BLaER1 (cell line): ENCODE results near the gene CTNND2.

ENCODE experiments used
- H3K27ac ChIP-seq: shearing (Covaris generic); formaldehyde crosslinking; 2 replicates; pipeline ENCODE4 v1.8.1; 2022
- H3K27me3 ChIP-seq: shearing (Covaris generic); formaldehyde crosslinking; 2 replicates; pipeline ENCODE4 v1.8.1; 2022
- H3K36me3 ChIP-seq: shearing (Covaris generic); formaldehyde crosslinking; 2 replicates; pipeline ENCODE4 v1.8.1; 2022
- H3K4me1 ChIP-seq: shearing (Covaris generic); formaldehyde crosslinking; 2 replicates; pipeline ENCODE4 v1.8.1; 2022
- H3K4me2 ChIP-seq: shearing (Covaris generic); formaldehyde crosslinking; 2 replicates; pipeline ENCODE4 v1.8.1; 2022
- H3K4me3 ChIP-seq: shearing (Covaris generic); formaldehyde crosslinking; 2 replicates; pipeline ENCODE4 v1.8.1; 2022
- H3K9ac ChIP-seq: shearing (Covaris generic); formaldehyde crosslinking; 2 replicates; pipeline ENCODE4 v1.8.1; 2022
- H3K9me3 ChIP-seq: shearing (Covaris generic); formaldehyde crosslinking; 2 replicates; pipeline ENCODE4 v1.8.1; 2022
- H4K20me1 ChIP-seq: shearing (Covaris generic); formaldehyde crosslinking; 2 replicates; pipeline ENCODE4 v1.8.1; 2022
- Cebpa-rat ChIP-seq: shearing (Covaris generic); IDR thresholded peaks from 2 replicates; pipeline ENCODE4 v1.8.1; 2022

Gene CTNND2

GRCh38 chr5:11519236-11519635 lies 385.0 kb downstream of the CTNND2 start:
- H3K27ac ChIP-seq, result no peak overlapping the region
- peaks cover 3% of the 10 kb centered on the region; the same call in 1 of the 2 replicates for H3K4me1 ChIP-seq
- no peak overlapping the region for H3K9ac ChIP-seq
- no peak for TF ChIP-seq Cebpa-rat
- no peaks in the 10 kb centered on the region for H3K36me3 ChIP-seq
- H3K4me3 ChIP-seq, result no peak overlapping the region
- H3K27me3 ChIP-seq, result no peaks in the 10 kb centered on the region
- no peak overlapping the region for H3K4me2 ChIP-seq
- H3K9me3 ChIP-seq, result no peaks in the 10 kb centered on the region
- H4K20me1 ChIP-seq, result no peaks in the 10 kb centered on the region

GRCh38 chr5:11518676-11519075 lies 385.6 kb downstream of the CTNND2 start:
- H3K9ac ChIP-seq, result no peak overlapping the region
- H3K9me3 ChIP-seq, result no peaks in the 10 kb centered on the region
- H3K4me2 ChIP-seq, result no peak overlapping the region

GRCh38 chr5:11514705-11515432 lies 389.4 kb downstream of the CTNND2 start:
- Histone ChIP-seq H3K4me1 (no peaks in the 10 kb centered on the region), H3K36me3 (no peaks in the 10 kb centered on the region), H3K9me3 (no peaks in the 10 kb centered on the region), H3K27me3 (no peaks in the 10 kb centered on the region), H3K4me2 (no peak overlapping the region), H3K9ac (no peak overlapping the region), H3K4me3 (no peak overlapping the region), H3K27ac (no peak overlapping the region), H4K20me1 (no peaks in the 10 kb centered on the region)
- no peak for TF ChIP-seq Cebpa-rat

More at GRCh38 chr5:11518676-11519075, 385.6 kb downstream of the CTNND2 start:
- Histone ChIP-seq H3K4me3 (no peak overlapping the region), H3K36me3 (no peaks in the 10 kb centered on the region), H3K27me3 (no peaks in the 10 kb centered on the region), H3K27ac (no peak overlapping the region), H4K20me1 (no peaks in the 10 kb centered on the region), H3K4me1 (no peaks in the 10 kb centered on the region)
- no peak for TF ChIP-seq Cebpa-rat

GRCh38 chr5:11511878-11512277 lies 392.4 kb downstream of the CTNND2 start:
- H3K9me3 ChIP-seq, result no peaks in the 10 kb centered on the region
- no peak overlapping the region for H3K27ac ChIP-seq
- no peaks in the 10 kb centered on the region for H3K27me3 ChIP-seq
- TF ChIP-seq Cebpa-rat, result no peak
- no peak overlapping the region for H3K9ac ChIP-seq
- H4K20me1 ChIP-seq, result no peaks in the 10 kb centered on the region
- H3K4me3 ChIP-seq, result no peak overlapping the region
- H3K4me1 ChIP-seq, result no peaks in the 10 kb centered on the region
- H3K4me2 ChIP-seq, result no peak overlapping the region
- H3K36me3 ChIP-seq, result no peaks in the 10 kb centered on the region

- no peak for TF ChIP-seq Cebpa-rat
- no peaks in the 10 kb centered on the region for H3K27me3 ChIP-seq
- no peaks in the 10 kb centered on the region for H3K36me3 ChIP-seq
- no peak overlapping the region for H3K9ac ChIP-seq
- no peak overlapping the region for H3K27ac ChIP-seq
- no peaks in the 10 kb centered on the region for H3K4me1 ChIP-seq
- no peak overlapping the region for H3K4me2 ChIP-seq
- H3K9me3 ChIP-seq, result no peaks in the 10 kb centered on the region
- H3K4me3 ChIP-seq, result no peak overlapping the region
- H4K20me1 ChIP-seq, result no peaks in the 10 kb centered on the region
Observed at GRCh38 chr5:11510889-11511288, 393.4 kb downstream of the CTNND2 start.

GRCh38 chr5:11509793-11510192 lies 394.5 kb downstream of the CTNND2 start:
- 0 out of 2 replicates have a peak, but pooled peaks have one; percentile 20 for TF ChIP-seq Cebpa-rat
- no peaks in the 10 kb centered on the region for H3K4me1 ChIP-seq
- no peaks in the 10 kb centered on the region for H4K20me1 ChIP-seq
- H3K27ac ChIP-seq, result no peak overlapping the region
- no peaks in the 10 kb centered on the region for H3K27me3 ChIP-seq
- H3K9ac ChIP-seq, result no peak overlapping the region
- H3K9me3 ChIP-seq, result no peaks in the 10 kb centered on the region
- H3K36me3 ChIP-seq, result no peaks in the 10 kb centered on the region
- no peak overlapping the region for H3K4me3 ChIP-seq
- no peak overlapping the region for H3K4me2 ChIP-seq

- no peaks in the 10 kb centered on the region for H3K4me1 ChIP-seq
- no peak overlapping the region for H3K27ac ChIP-seq
- no peak overlapping the region for H3K4me2 ChIP-seq
- H3K9ac ChIP-seq, result no peak overlapping the region
- no peaks in the 10 kb centered on the region for H3K36me3 ChIP-seq
- H3K27me3 ChIP-seq, result no peaks in the 10 kb centered on the region
- TF ChIP-seq Cebpa-rat, result no peak
- H3K9me3 ChIP-seq, result no peaks in the 10 kb centered on the region
- H4K20me1 ChIP-seq, result no peaks in the 10 kb centered on the region
- no peak overlapping the region for H3K4me3 ChIP-seq
Observed at GRCh38 chr5:11507156-11507910, 396.9 kb downstream of the CTNND2 start.

GRCh38 chr5:11504886-11505193 lies 399.4 kb downstream of the CTNND2 start:
- no peaks in the 10 kb centered on the region for H3K27me3 ChIP-seq
- no peak overlapping the region for H3K9ac ChIP-seq
- no peak overlapping the region for H3K27ac ChIP-seq
- no peak overlapping the region for H3K4me2 ChIP-seq
- H3K4me1 ChIP-seq, result no peaks in the 10 kb centered on the region
- H3K9me3 ChIP-seq, result no peaks in the 10 kb centered on the region
- H3K36me3 ChIP-seq, result no peaks in the 10 kb centered on the region
- H3K4me3 ChIP-seq, result no peak overlapping the region
- TF ChIP-seq Cebpa-rat, result no peak
- H4K20me1 ChIP-seq, result no peaks in the 10 kb centered on the region

- Histone ChIP-seq H3K27me3 (no peaks in the 10 kb centered on the region), H3K4me2 (no peak overlapping the region), H3K36me3 (no peaks in the 10 kb centered on the region), H3K27ac (no peak overlapping the region), H3K9ac (no peak overlapping the region), H3K4me3 (no peak overlapping the region), H3K4me1 (no peaks in the 10 kb centered on the region), H3K9me3 (no peaks in the 10 kb centered on the region), H4K20me1 (no peaks in the 10 kb centered on the region)
- no peak for TF ChIP-seq Cebpa-rat
Observed at GRCh38 chr5:11504065-11504885, 400.0 kb downstream of the CTNND2 start.

- no peaks in the 10 kb centered on the region for H4K20me1 ChIP-seq
- no peak overlapping the region for H3K4me2 ChIP-seq
Observed at GRCh38 chr5:11502783-11503182, 401.5 kb downstream of the CTNND2 start.

More at GRCh38 chr5:11502783-11503182, 401.5 kb downstream of the CTNND2 start:
- TF ChIP-seq Cebpa-rat, result no peak
- no peak overlapping the region for H3K9ac ChIP-seq
- no peaks in the 10 kb centered on the region for H3K9me3 ChIP-seq
- H3K27ac ChIP-seq, result no peak overlapping the region
- no peaks in the 10 kb centered on the region for H3K4me1 ChIP-seq
- H3K4me3 ChIP-seq, result no peak overlapping the region
- no peaks in the 10 kb centered on the region for H3K36me3 ChIP-seq
- H3K27me3 ChIP-seq, result no peaks in the 10 kb centered on the region
